ENCODE data around the gene CELSR1.

The CELSR1 gene

GRCh38 chr22:46337870-46338269, 199.6 kb downstream of the CELSR1 start:
- H4K20me1 ChIP-seq (ENCODE audit: insufficient read depth, low read length): no peaks in the 10 kb centered on the region; the same call in 1 of the 2 replicates
- no peaks in the 10 kb centered on the region for H3K9me2 ChIP-seq (replicated peaks; ENCODE audit: insufficient read depth, low read length)
- H3K4me2 ChIP-seq (ENCODE audit: low read depth, low read length): no peak overlapping the region
- 0 out of 2 replicates have a peak, but pooled peaks cover 7% of the 10 kb centered on the region for H3K36me3 ChIP-seq (replicated peaks; ENCODE audit: insufficient read depth, low read length)
- H3K27me3 ChIP-seq (replicated peaks; ENCODE audit: insufficient read depth, low read length): no peaks in the 10 kb centered on the region
- no peak overlapping the region for H3K9ac ChIP-seq (ENCODE audit: low read length)
- DNase-seq: no peak
- H3K27ac ChIP-seq (ENCODE audit: low read length): no peak overlapping the region
- H3K9me3 ChIP-seq (replicated peaks; ENCODE audit: insufficient read depth, low read length): no peaks in the 10 kb centered on the region
- H3F3A ChIP-seq (ENCODE audit: insufficient read depth, low read length): peaks cover 23% of the 10 kb centered on the region
- no peak overlapping the region for H3K4me3 ChIP-seq (ENCODE audit: low read length)
- TF ChIP-seq EZH2 (optimal IDR thresholded peaks at IDR 0.05; ENCODE audit: low read depth, low read length): no peak
- no peak for TF ChIP-seq EZH2phosphoT487 (IDR thresholded peaks at IDR 0.05; ENCODE audit: low read length)
- TF ChIP-seq CTCF (IDR thresholded peaks at IDR 0.05; ENCODE audit: low read length): no peak
- H2AFZ ChIP-seq (ENCODE audit: low read length): no peak overlapping the region
- H3K79me2 ChIP-seq (ENCODE audit: low read length): peaks cover 66% of the 10 kb centered on the region
- peaks cover 14% of the 10 kb centered on the region for H3K4me1 ChIP-seq (ENCODE audit: low read length)

- TF ChIP-seq CTCF (IDR thresholded peaks at IDR 0.05; ENCODE audit: low read length): no peak
- Histone ChIP-seq H3K27ac (ENCODE audit: low read length) (peak overlapping the region; percentile 60; the same call in 1 of the 2 replicates), H3K36me3 (replicated peaks; ENCODE audit: insufficient read depth, low read length) (0 out of 2 replicates have a peak, but pooled peaks cover 7% of the 10 kb centered on the region), H3K4me1 (ENCODE audit: low read length) (peaks cover 21% of the 10 kb centered on the region), H4K20me1 (ENCODE audit: insufficient read depth, low read length) (no peaks in the 10 kb centered on the region; the same call in 1 of the 2 replicates), H3K4me3 (ENCODE audit: low read length) (peak overlapping the region; percentile 97), H3K4me2 (ENCODE audit: low read depth, low read length) (peak overlapping the region; percentile 97), H3K79me2 (ENCODE audit: low read length) (peaks cover 55% of the 10 kb centered on the region), H2AFZ (ENCODE audit: low read length) (peak overlapping the region; percentile 91), H3K27me3 (replicated peaks; ENCODE audit: insufficient read depth, low read length) (no peaks in the 10 kb centered on the region), H3K9me2 (replicated peaks; ENCODE audit: insufficient read depth, low read length) (no peaks in the 10 kb centered on the region), H3K9me3 (replicated peaks; ENCODE audit: insufficient read depth, low read length) (no peaks in the 10 kb centered on the region), H3K9ac (ENCODE audit: low read length) (peak overlapping the region; percentile 93), H3F3A (ENCODE audit: insufficient read depth, low read length) (peaks cover 33% of the 10 kb centered on the region)
- DNase-seq: peak; percentile 25
These were observed 201.0 kb downstream of the CELSR1 start for GRCh38 chr22:46336119-46337078.

GRCh38 chr22:46335201-46336118, 202.0 kb downstream of the CELSR1 start, which contains the start of gene TRMU:
TSS of gene TRMU (plus strand) at chr22:46335714. CDS start at chr22:46335765, 51 bp downstream.
- Histone ChIP-seq H4K20me1 (ENCODE audit: insufficient read depth, low read length) (no peaks in the 10 kb centered on the region; the same call in 1 of the 2 replicates), H3K27me3 (replicated peaks; ENCODE audit: insufficient read depth, low read length) (no peaks in the 10 kb centered on the region), H2AFZ (ENCODE audit: low read length) (peak within 1 kb of the TSS; percentile 91), H3F3A (ENCODE audit: insufficient read depth, low read length) (peaks cover 33% of the 10 kb centered on the region), H3K27ac (ENCODE audit: low read length) (peak within 1 kb of the TSS; percentile 60; the same call in 1 of the 2 replicates), H3K9ac (ENCODE audit: low read length) (peak within 1 kb of the TSS; percentile 93), H3K9me3 (replicated peaks; ENCODE audit: insufficient read depth, low read length) (no peaks in the 10 kb centered on the region), H3K79me2 (ENCODE audit: low read length) (peaks cover 48% of the 10 kb centered on the region), H3K9me2 (replicated peaks; ENCODE audit: insufficient read depth, low read length) (no peaks in the 10 kb centered on the region), H3K36me3 (replicated peaks; ENCODE audit: insufficient read depth, low read length) (0 out of 2 replicates have a peak, but pooled peaks cover 7% of the 10 kb centered on the region), H3K4me2 (ENCODE audit: low read depth, low read length) (peak within 1 kb of the TSS; percentile 97), H3K4me3 (ENCODE audit: low read length) (peak within 1 kb of the TSS; percentile 97), H3K4me1 (ENCODE audit: low read length) (peaks cover 21% of the 10 kb centered on the region)
- DNase-seq: peak; percentile 93
- no peak for TF ChIP-seq EZH2 (optimal IDR thresholded peaks at IDR 0.05; ENCODE audit: low read depth, low read length)
- no peak for TF ChIP-seq CTCF (IDR thresholded peaks at IDR 0.05; ENCODE audit: low read length)
- TF ChIP-seq EZH2phosphoT487 (IDR thresholded peaks at IDR 0.05; ENCODE audit: low read length): no peak
